ENCODE measurements around the gene ZEB1. TPM values are rescaled to one million over a fixed set of nuclear protein-coding genes. Genes with fewer than 3 reads are reported as not detected.

The ZEB1 gene
- total RNA-seq, 1 donor from 2014 or later, result 38.8 TPM

- Histone ChIP-seq H3F3A (ENCODE audit: low read depth) (peaks cover 4% of the 10 kb centered on the region), H3K36me3 (no peaks in the 10 kb centered on the region), H3K79me2 (ENCODE audit: low read depth) (peaks cover 11% of the 10 kb centered on the region), H3K9ac (no peak overlapping the region), H3K4me1 (no peaks in the 10 kb centered on the region), H3K27me3 (peaks cover 11% of the 10 kb centered on the region), H2AFZ (replicated peaks) (no peak overlapping the region), H3K9me3 (ENCODE audit: low read depth) (no peaks in the 10 kb centered on the region), H3K27ac (no peak overlapping the region), H3K4me3 (no peak overlapping the region), H3K4me2 (no peak overlapping the region), H4K20me1 (ENCODE audit: low read depth) (peaks cover 15% of the 10 kb centered on the region)
- DNase-seq (ENCODE audit: low spot score), result peak; percentile 22
- H3K4me3 Mint-ChIP-seq, result no peak overlapping the region
- TF ChIP-seq EZH2 (IDR thresholded peaks at IDR 0.05), result no peak
- TF ChIP-seq EZH2phosphoT487 (IDR thresholded peaks at IDR 0.05), result no peak
- no peak for TF ChIP-seq CTCF (IDR thresholded peaks at IDR 0.05)
- H3K9me3 Mint-ChIP-seq, result no peaks in the 10 kb centered on the region
- no peaks in the 10 kb centered on the region for H3K36me3 Mint-ChIP-seq
- peaks cover 5% of the 10 kb centered on the region for H3K27me3 Mint-ChIP-seq (ENCODE audit: insufficient read depth, low read depth)
- no peak overlapping the region for H3K27ac Mint-ChIP-seq
- peaks cover 18% of the 10 kb centered on the region for H3K4me1 Mint-ChIP-seq
These were observed 4.5 kb upstream of the ZEB1 start for GRCh38 chr10:31314256-31315150.

GRCh38 chr10:31315453-31315852 lies 3.6 kb upstream of the ZEB1 start:
- Mint-ChIP-seq H3K9me3 (no peaks in the 10 kb centered on the region), H3K36me3 (no peaks in the 10 kb centered on the region), H3K27ac (no peak overlapping the region), H3K27me3 (ENCODE audit: insufficient read depth, low read depth) (peaks cover 6% of the 10 kb centered on the region), H3K4me1 (peaks cover 18% of the 10 kb centered on the region), H3K4me3 (no peak overlapping the region)
- H3K36me3 ChIP-seq, result no peaks in the 10 kb centered on the region
- H3K4me3 ChIP-seq, result no peak overlapping the region
- no peak overlapping the region for H2AFZ ChIP-seq (replicated peaks)
- H4K20me1 ChIP-seq (ENCODE audit: low read depth), result peaks cover 16% of the 10 kb centered on the region
- H3K4me1 ChIP-seq, result no peaks in the 10 kb centered on the region
- H3K79me2 ChIP-seq (ENCODE audit: low read depth), result peaks cover 16% of the 10 kb centered on the region
- no peak for DNase-seq (ENCODE audit: low spot score)
- no peak overlapping the region for H3K9ac ChIP-seq
- H3K9me3 ChIP-seq (ENCODE audit: low read depth), result no peaks in the 10 kb centered on the region
- peaks cover 12% of the 10 kb centered on the region for H3K27me3 ChIP-seq
- H3F3A ChIP-seq (ENCODE audit: low read depth), result peaks cover 10% of the 10 kb centered on the region
- H3K4me2 ChIP-seq, result no peak overlapping the region
- TF ChIP-seq CTCF (IDR thresholded peaks at IDR 0.05) (no peak), EZH2phosphoT487 (IDR thresholded peaks at IDR 0.05) (no peak), EZH2 (IDR thresholded peaks at IDR 0.05) (no peak)
- no peak overlapping the region for H3K27ac ChIP-seq

GRCh38 chr10:31317171-31317570 lies 1.8 kb upstream of the ZEB1 start:
- Histone ChIP-seq H3K4me1 (peaks cover 11% of the 10 kb centered on the region), H3K4me2 (peak overlapping the region; percentile 84), H3K9ac (no peak overlapping the region), H2AFZ (replicated peaks) (no peak overlapping the region), H3K36me3 (no peaks in the 10 kb centered on the region), H3K79me2 (ENCODE audit: low read depth) (peaks cover 33% of the 10 kb centered on the region), H3K27ac (no peak overlapping the region), H4K20me1 (ENCODE audit: low read depth) (peaks cover 34% of the 10 kb centered on the region), H3F3A (ENCODE audit: low read depth) (peaks cover 16% of the 10 kb centered on the region), H3K9me3 (ENCODE audit: low read depth) (no peaks in the 10 kb centered on the region), H3K4me3 (no peak overlapping the region), H3K27me3 (peaks cover 29% of the 10 kb centered on the region)
- no peaks in the 10 kb centered on the region for H3K9me3 Mint-ChIP-seq
- TF ChIP-seq EZH2 (IDR thresholded peaks at IDR 0.05), result no peak
- no peak for TF ChIP-seq CTCF (IDR thresholded peaks at IDR 0.05)
- no peak for TF ChIP-seq EZH2phosphoT487 (IDR thresholded peaks at IDR 0.05)
- no peak overlapping the region for H3K27ac Mint-ChIP-seq
- H3K27me3 Mint-ChIP-seq (ENCODE audit: insufficient read depth, low read depth), result peaks cover 6% of the 10 kb centered on the region
- peaks cover 29% of the 10 kb centered on the region for H3K4me1 Mint-ChIP-seq
- no peak for DNase-seq (ENCODE audit: low spot score)
- H3K36me3 Mint-ChIP-seq, result no peaks in the 10 kb centered on the region
- peak overlapping the region; percentile 100 for H3K4me3 Mint-ChIP-seq

All from neural progenitor cell (in vitro differentiated cells).